Ammon's horn (tissue), 1 donor: ENCODE data around the gene KCNQ1.

ENCODE experiments used
- DNase-seq: peaks from one replicate; pipeline ENCODE4 v3.0.0-alpha.2; 2016; ENCODE audit warnings: low spot score

Gene KCNQ1

GRCh38 chr11:2698386-2699184, 253.8 kb downstream of the KCNQ1 start:
- no peak for DNase-seq

- DNase-seq, result no peak
These were observed 254.3 kb downstream of the KCNQ1 start for GRCh38 chr11:2699185-2699530.

GRCh38 chr11:2699531-2700414, 255.0 kb downstream of the KCNQ1 start, which contains the start of gene KCNQ1OT1:
TSS of gene KCNQ1OT1 (minus strand) at chr11:2699994.
- DNase-seq, result peak; percentile 96

GRCh38 chr11:2700415-2701211, 255.8 kb downstream of the KCNQ1 start:
- peak; percentile 25 for DNase-seq

GRCh38 chr11:2701230-2701629, 256.4 kb downstream of the KCNQ1 start:
- no peak for DNase-seq

GRCh38 chr11:2701898-2702434, 257.2 kb downstream of the KCNQ1 start:
- no peak for DNase-seq

GRCh38 chr11:2702771-2703362, 258.1 kb downstream of the KCNQ1 start:
- DNase-seq, result peak; percentile 42

- DNase-seq, result no peak
These were observed 258.7 kb downstream of the KCNQ1 start for GRCh38 chr11:2703363-2704141.

- no peak for DNase-seq
These were observed 259.5 kb downstream of the KCNQ1 start for GRCh38 chr11:2704356-2704755.

- no peak for DNase-seq
These were observed 260.2 kb downstream of the KCNQ1 start for GRCh38 chr11:2704896-2705606.

GRCh38 chr11:2706321-2706720, 261.5 kb downstream of the KCNQ1 start:
- no peak for DNase-seq

- no peak for DNase-seq
These were observed 262.9 kb downstream of the KCNQ1 start for GRCh38 chr11:2707736-2708135.

GRCh38 chr11:2708151-2708581, 263.4 kb downstream of the KCNQ1 start:
- DNase-seq, result no peak

- DNase-seq, result no peak
These were observed 264.0 kb downstream of the KCNQ1 start for GRCh38 chr11:2708757-2709281.

GRCh38 chr11:2709429-2709828, 264.6 kb downstream of the KCNQ1 start:
- DNase-seq, result no peak

- no peak for DNase-seq
These were observed 266.4 kb downstream of the KCNQ1 start for GRCh38 chr11:2711161-2711560.

- DNase-seq, result no peak
These were observed 268.3 kb downstream of the KCNQ1 start for GRCh38 chr11:2713094-2713493.

- DNase-seq, result no peak
These were observed 269.1 kb downstream of the KCNQ1 start for GRCh38 chr11:2713661-2714462.

- DNase-seq, result no peak
These were observed 269.6 kb downstream of the KCNQ1 start for GRCh38 chr11:2714463-2714800.
